ENCODE data around the gene TM9SF4.

Gene TM9SF4, protein sequence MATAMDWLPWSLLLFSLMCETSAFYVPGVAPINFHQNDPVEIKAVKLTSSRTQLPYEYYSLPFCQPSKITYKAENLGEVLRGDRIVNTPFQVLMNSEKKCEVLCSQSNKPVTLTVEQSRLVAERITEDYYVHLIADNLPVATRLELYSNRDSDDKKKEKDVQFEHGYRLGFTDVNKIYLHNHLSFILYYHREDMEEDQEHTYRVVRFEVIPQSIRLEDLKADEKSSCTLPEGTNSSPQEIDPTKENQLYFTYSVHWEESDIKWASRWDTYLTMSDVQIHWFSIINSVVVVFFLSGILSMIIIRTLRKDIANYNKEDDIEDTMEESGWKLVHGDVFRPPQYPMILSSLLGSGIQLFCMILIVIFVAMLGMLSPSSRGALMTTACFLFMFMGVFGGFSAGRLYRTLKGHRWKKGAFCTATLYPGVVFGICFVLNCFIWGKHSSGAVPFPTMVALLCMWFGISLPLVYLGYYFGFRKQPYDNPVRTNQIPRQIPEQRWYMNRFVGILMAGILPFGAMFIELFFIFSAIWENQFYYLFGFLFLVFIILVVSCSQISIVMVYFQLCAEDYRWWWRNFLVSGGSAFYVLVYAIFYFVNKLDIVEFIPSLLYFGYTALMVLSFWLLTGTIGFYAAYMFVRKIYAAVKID

GRCh38 chr20:32109392-32110172 lies at the start of gene TM9SF4:
Gene TM9SF4, plus strand, starts transcription at chr20:32109714. Its CDS starts 27 bp downstream, at chr20:32109741.
- DNase-seq (ENCODE audit: low spot score) = peak; percentile 93

DNA sequence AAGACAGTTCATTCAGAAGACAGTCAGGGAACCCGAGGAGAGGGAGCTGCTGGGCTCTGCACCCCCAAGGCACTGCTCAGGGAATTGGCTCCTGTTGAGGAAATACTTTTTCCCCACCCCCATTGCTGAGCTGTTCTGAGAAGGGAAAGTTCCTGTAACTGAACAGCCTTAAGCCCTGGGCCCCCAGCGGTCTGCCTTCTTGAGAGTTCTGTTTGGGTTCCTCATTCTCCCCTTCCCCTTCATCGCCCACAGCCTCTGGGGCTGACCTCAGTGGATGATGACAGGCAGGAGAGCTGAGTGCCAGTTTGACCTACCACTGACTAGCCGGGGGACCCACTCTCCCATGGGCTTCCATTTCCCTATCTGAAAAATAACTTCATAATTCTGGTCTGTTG lies 46.7 kb upstream of the TM9SF4 start:
- no peak for DNase-seq (ENCODE audit: low spot score)

DNA sequence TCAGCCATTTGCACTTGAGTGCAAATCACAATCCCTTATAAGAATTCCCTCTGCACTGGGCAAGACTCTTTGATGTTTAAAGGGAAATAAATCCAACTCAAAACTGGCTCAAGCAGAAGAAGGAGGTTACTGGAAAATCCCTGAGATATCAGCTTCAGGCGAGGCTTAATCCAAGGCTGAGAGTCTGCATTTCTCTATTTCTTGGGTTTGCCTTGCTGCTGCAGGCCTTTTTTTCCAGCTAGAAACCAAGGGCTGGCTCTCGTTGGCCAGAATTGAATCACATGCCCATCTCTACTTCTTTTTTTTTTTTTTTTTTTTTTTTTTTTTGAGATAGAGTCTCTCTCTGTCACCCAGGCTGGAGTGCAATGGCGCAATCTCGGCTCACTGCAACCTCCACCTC lies 45.8 kb upstream of the TM9SF4 start:
- DNase-seq (ENCODE audit: low spot score) = no peak

DNA sequence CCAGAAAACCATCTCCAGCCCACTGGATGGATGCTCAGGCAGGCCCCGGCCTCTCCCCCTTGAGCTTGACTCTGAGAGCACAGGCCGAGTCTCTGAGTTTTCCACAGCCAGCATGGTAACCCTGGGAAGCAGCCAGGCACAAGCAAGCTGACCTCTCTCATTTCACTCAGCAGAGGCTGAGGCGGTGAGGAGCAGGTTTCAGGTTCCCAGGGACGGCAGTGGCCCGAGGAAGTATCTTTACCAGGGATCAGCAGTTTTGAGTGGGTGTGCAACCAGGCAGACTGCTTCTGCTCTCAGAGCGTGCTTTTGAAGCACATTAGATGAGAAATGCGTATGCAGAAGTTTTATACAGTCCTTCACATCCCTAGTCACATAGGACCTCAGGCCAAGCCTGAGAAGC lies 44.8 kb upstream of the TM9SF4 start:
- DNase-seq (ENCODE audit: low spot score) = no peak

DNA sequence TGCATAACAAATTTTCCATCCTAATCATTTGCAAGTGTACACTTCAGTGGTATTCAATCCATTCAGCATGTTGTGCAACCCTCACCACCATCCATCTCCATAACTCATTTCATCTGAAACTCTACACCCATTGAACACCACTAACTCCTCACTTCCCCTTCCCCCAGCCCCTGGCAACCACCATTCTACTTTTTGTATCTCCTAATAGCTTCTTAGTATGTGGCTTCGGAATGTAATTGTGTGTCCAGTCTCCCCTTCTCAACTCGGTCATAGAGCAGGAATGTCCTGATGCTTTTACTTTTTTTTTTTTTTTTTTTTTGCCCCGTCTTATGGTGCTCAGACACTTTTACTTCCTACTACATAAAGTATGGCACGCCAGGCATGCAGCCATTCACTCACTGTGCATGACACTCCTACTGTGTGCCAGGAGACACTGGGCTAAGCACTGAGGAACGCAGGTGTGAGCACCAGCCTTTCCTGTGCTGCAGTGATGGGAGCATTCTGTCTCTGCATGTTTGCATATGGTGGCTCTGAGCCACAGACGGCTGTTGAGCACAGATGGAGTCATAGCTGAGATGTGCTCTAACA lies 42.2 kb upstream of the TM9SF4 start:
- DNase-seq (ENCODE audit: low spot score) = peak; percentile 88

GRCh38 chr20:32068174-32068573 lies 41.3 kb upstream of the TM9SF4 start:
- no peak for DNase-seq (ENCODE audit: low spot score)

- DNase-seq (ENCODE audit: low spot score) = no peak
Measured at GRCh38 chr20:32069711-32070110, 39.8 kb upstream of the TM9SF4 start.

DNA sequence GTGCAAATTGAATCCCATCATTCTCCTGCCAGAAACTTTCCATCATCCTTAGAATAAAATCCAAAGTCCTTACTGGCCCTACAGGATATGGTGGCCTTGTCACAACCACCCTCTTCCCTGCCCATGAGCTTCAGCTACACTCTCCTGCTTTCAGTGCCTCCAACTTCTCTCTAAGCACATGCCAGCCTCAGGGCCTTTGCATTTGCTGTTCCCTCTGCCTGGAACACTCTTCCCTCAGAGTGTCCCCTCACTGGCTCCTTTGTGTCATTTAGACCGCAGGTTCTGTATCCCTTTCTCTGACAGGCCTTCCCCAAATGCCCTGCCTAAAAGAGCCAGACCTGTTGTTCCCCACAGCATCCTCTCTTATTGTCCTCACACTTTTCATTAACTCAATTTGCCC lies 39.2 kb upstream of the TM9SF4 start:
- no peak for DNase-seq (ENCODE audit: low spot score)

DNA sequence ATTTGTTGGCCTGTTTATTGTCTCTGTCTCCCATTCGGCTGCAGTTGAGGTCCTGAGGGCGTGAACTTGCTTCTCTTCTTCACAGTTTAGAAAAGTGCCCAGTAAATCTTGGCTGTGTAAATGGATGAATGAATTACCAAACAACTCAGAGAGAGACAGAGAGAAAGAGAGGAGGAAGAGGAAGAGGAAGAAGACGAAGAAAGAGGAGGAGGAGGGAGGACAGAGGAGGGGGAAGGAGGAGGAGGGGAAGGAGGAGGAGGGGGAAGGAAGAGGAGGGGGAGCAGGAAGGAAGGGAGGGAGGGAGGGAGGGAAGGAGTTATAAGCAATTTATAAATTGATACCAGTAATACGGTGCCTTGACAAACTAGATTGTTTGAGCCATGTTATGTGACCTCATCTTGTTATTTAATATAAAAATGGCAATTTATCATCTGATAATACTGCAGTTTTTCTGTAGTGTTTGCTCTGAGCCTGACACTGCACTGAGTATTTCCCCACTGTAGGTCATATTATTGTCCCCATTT lies 38.8 kb upstream of the TM9SF4 start:
- DNase-seq (ENCODE audit: low spot score) = no peak

DNA sequence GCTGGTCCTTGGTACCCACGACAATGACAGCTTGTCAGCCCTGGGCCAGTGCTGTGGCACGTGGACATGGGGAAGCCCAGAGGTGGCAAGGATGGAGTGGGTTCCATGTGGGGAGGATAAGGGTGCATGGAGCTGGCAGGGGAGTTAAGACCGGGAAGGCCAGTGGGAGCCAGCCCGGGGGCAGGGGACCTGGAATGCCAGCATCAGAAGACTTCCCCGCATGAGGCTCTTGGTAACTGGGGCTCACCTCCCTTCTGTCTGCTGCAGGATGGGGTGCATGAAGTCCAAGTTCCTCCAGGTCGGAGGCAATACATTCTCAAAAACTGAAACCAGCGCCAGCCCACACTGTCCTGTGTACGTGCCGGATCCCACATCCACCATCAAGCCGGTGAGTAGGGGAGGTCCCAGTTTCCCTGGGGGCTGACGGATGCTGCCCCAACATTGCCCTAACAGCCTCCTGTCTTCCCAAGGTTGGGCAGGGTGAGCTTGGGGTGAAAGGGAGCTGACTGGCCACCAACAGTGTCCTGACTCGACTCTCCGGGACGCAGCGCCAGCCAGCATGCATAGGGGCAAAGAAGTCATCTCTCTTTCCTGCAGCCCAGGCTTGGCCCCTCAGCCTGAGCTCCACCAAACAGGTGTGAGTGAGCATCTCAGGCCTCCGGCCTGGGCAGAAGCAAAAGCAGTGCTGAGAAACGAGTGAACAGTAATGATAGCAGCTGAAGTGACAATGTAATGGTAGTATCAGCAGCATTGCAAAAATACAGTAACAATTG lies 37.9 kb upstream of the TM9SF4 start:
- no peak for DNase-seq (ENCODE audit: low spot score)

DNA sequence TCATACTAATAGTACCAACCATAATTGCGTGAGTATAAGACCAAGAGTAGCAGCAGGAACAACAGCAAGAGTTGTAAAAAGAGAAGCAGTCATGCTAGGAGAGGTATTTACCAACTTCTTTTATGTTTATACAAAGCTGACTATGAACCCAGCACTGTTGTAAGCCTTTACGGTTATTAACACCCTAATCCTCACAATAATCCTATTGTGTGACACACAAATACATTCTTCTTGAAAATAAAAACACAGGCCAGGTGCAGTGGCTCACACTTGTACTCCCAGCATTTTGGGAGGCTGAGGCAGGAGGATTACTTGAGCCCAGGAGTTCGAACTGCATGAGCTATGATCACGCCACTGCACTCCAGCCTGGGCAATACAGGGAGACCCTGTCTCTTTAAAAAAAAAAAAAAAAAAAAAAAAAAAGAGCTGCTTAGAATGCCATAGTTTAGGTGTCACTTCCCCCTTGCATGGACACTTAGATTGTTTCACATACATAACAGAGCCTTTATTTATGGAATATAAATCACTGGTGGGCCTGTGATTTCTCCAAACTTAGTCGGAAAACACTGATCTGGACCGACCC lies 37.3 kb upstream of the TM9SF4 start:
- no peak for DNase-seq (ENCODE audit: low spot score)

- no peak for DNase-seq (ENCODE audit: low spot score)
Measured at GRCh38 chr20:32075534-32075933, 34.0 kb upstream of the TM9SF4 start.

- no peak for DNase-seq (ENCODE audit: low spot score)
Measured at GRCh38 chr20:32077190-32077589, 32.3 kb upstream of the TM9SF4 start.

DNA sequence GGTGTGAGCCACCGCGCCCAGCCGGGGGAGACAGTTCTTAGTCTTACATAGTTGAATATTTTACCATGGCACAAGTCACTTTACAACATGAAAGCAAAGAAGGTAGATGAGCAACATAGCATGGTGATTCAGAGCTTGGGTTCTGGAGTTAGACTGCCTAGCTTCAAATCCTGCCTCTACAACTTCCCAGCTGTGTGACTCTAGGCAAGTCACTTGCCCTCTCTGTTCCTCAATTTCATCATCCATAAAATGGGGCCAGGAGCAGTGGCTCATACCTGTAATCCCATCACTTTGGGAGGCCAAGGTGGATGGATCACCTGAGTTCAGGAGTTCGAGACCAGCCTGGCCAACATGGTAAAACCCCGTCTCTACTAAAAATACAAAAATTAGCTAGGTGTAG lies 31.2 kb upstream of the TM9SF4 start:
- no peak for DNase-seq (ENCODE audit: low spot score)

- no peak for DNase-seq (ENCODE audit: low spot score)
Measured at GRCh38 chr20:32078791-32079190, 30.7 kb upstream of the TM9SF4 start.

- DNase-seq (ENCODE audit: low spot score) = no peak
Measured at GRCh38 chr20:32079655-32080109, 29.8 kb upstream of the TM9SF4 start.

DNA sequence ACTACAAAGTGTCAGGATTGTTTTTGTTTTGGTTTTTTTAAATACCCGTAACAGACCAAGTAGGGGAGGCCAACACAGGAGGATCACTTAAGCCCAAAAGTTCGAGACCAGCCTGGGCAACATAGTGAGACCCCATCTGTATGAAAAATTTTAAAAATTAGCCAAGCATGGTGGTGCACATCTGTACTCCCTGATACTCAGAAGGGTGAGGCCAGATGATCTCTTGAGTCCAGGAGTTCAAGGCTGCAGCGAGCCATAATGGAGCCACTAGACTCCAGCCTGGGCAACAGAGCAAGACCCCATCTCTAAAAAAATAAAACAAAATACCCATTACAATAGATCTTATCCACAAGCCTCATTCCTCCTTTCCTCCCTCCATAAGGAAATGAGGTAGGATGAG lies 28.7 kb upstream of the TM9SF4 start:
- no peak for DNase-seq (ENCODE audit: low spot score)

DNA sequence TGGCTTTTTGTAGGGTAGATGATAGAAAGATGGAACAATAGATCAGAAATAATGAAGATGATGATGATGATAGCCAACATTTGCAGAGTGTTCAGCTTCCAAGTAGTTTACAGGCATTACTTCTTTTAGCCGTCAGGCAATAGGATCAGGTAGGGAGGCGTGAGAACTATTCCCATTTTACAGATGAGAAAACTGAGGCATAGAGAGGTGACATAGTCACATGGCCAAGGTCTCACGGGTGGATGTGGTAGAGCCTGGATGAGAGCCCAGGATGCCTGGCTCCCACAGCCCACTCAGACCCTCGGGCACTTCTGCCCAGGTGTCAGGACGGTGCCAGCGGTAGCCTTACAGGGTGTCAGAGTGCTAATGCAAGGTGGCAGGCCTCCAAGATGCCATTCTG lies 26.0 kb upstream of the TM9SF4 start:
- no peak for DNase-seq (ENCODE audit: low spot score)

DNA sequence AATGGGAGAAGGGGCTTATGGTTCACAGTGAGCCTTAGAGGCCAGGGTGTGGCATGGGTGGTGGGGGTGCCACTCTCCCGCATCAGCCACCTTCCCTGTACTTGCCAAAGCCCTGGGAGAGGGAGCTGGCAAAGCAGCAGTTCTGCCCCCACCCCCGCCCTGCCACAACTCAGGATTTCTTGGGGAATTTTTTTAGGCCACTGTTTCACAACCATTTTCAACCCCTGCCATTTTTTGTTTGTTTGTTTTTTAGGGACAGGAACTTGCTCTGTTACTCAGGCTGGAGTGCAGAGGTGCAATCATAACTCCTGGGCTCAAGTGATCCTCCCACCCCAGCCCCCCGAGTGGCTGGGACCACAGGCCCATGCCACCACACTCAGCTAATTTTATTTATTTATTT lies 22.4 kb upstream of the TM9SF4 start:
- no peak for DNase-seq (ENCODE audit: low spot score)

DNA sequence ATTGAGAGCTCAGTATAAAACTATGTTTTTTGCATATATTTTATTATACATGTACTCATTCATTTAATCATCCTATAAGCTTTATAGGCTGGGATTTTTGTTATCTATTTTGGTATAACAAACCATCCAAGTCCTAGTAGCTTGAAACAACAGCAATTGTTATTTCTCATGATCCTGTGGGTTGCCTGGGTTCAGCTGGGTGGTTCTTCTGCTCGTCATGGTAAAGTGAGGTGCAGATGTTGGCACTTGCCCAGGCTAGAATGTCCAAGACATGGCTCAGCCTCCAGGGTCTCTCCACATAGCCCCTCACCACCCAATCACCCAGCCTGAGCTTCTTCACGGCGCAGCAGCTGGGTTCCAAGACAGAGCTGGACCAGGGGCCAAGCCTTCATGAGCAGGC lies 20.8 kb upstream of the TM9SF4 start:
- DNase-seq (ENCODE audit: low spot score) = no peak
